ENCODE data around the gene ANXA9.

The ANXA9 gene

DNA sequence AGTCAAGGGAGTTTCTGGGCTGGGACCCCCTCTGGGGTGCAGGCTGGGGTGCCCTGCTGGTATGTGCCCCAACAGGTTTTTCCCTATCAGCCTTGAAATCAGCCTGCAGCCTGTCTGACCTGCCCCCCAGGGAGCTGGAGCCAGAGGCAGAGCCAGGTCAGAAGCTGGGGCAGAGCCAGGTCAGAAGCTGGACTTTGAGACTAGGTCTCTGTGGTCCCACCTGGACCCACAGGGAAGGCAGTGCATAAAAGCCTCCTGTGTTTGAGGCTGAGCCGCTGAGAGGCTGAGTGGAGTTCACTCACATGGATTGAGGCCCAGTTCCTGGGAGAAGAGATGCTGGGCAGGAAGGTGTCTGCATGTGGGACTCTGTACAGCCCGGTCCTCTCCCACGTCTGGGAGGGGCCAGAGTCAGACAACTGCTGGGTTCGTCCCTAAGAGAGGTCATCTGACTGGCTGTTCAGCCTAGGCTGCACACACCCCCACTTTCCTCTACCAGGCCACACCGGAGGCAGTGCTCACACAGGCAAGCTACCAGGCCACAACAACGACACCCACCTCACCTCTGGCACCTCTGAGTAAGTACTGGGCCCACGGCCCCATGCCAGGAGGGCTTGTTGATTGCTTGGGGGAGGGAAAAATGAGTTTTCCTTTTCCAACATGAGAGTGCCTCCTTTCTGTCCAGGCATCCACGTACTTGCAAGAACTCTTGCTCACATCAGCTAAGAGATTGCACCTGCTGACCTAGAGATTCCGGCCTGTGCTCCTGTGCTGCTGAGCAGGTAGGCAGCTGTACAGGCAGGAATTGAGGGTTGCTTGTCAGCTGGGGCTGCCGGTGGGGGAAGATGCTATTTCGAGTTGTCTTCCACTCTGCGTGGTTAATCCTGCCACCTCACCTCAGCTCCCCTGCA, at the start of gene ANXA9:
Gene ANXA9 (plus strand): TSS at position 488 of the 908 bp plus-strand sequence. CDS start 814 bp downstream, outside the sequence.
- no peak for FAIRE-seq

DNA sequence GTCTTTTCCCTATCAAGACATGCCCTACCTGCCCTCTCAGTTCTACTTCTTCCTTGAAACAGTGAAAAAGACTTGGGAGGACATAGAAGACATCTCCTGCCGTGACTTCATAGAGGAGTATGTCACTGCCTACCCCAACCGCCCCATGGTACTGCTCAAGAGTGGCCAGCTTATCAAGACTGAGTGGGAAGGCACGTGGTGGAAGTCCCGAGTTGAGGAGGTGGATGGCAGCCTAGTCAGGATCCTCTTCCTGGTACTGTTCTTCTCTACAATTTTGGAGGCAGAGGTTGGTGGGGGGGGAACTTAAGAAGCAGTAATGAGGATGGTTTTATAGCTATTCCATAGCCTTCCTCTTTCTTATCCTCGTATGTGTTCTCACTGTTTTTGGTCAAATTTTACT, 37.2 kb upstream of the ANXA9 start:
- FAIRE-seq = no peak

DNA sequence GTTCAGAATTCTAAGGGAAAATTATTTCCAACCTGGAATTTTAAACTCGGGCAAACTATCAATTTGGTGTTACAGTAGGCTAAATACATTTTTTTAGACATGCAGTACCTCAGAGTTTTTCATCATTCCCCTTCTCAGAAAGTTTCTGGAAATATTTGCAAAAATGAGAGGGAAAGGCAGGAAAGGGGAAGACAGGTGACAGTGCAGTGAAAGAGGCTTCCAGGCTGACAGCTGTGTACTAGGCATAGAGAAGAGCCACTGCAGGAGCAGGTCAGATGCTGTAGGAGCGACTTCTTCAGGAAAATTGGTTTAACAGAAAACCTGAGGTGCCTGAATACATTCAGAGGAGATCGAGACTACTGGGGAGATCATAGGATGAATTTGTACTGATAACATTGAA, 27.4 kb upstream of the ANXA9 start:
- FAIRE-seq = no peak

DNA sequence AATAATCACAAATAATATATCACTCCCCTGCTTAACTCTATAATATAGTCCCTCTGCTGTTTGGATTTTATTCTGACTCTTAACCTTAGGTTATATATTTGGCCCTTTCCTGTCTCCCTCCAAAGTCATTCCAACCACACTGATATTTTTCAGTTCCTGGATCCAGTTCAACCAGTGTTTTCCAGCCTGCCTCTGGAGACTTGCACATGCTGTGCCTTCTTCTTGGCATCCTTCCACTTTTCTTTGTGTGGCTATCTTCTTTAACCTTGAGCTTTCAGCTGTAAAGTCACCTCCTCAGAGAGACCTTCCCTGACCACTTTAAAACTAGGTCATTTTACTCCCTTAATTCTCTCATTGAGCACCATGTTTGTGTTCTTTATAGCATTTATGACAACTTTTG, 26.8 kb upstream of the ANXA9 start:
- no peak for FAIRE-seq

DNA sequence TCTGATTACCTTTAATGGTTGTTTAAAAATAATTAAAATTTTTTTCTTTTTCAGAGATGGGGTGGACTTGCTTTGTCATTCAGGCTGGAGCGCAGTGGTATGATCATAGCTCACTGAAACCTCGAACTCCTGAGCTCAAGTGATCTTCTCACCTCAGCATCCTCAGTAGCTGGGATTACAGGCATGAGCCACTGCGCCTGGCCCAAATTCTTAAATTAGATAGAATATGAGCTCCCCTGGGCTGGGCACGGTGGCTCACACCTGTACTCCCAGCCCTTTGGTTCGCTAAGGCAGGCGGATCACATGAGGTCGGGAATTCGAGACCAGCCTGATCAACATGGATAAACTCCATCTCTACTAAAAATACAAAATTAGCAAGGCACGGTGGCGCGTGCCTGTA, 24.4 kb upstream of the ANXA9 start:
- FAIRE-seq = no peak

DNA sequence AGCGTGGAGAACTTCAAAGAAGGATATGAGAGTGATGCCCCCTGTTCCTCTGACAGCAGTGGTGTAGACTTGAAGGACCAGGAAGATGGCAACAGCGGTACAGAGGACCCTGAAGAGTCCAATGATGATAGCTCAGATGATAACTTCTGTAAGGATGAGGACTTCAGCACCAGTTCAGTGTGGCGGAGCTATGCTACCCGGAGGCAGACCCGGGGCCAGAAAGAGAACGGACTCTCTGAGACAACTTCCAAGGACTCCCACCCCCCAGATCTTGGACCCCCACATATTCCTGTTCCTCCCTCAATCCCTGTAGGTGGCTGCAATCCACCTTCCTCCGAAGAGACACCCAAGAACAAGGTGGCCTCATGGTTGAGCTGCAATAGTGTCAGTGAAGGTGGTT, 21.4 kb upstream of the ANXA9 start:
- FAIRE-seq = no peak

DNA sequence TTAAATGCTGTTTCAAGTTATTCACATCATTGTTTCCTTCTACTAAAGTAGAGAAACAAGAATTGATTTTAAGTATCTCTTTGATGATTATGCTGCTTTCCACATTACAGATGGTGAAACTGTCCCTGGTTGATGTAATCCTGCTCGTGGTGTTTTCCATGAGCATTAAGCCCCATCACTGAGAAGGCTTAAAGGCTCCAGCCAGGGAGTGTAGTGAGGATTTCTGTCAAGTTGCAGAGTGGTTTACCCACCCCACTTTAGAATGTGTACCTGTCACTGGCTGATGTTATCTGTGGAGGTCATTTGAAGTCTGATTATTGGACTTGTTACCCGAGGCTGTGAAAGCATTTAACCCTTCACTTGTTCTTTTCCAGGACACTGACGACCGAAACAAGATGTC, 20.3 kb upstream of the ANXA9 start:
- FAIRE-seq = no peak

GRCh38 chr1:150963321-150964163, 18.6 kb upstream of the ANXA9 start:
- FAIRE-seq = no peak

GRCh38 chr1:150964164-150964489, 18.0 kb upstream of the ANXA9 start:
- no peak for FAIRE-seq

- FAIRE-seq = no peak
Measured at GRCh38 chr1:150965605-150966004, 16.5 kb upstream of the ANXA9 start.

- no peak for FAIRE-seq
Measured at GRCh38 chr1:150966011-150966410, 16.1 kb upstream of the ANXA9 start.

- no peak for FAIRE-seq
Measured at GRCh38 chr1:150967936-150968335, 14.2 kb upstream of the ANXA9 start.

DNA sequence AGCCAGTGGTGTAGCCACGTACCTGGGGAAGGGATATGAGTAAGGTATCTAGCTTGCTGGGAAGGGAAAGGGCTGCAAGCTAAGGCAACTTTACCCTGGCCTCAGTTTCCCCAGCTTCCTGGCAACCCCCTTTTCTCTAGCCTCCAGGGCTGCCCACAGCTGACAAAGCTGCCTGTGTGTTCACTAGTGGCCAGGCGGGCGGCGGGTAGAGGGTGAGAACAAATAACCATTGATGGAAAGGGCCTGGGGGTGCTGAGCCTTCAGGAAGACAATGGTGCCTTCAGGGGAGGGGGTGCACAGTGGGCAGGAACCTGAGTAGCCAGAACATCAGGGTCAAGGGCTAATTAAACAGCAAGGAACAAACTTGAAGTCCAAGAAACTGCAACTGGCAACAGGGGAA, 13.6 kb upstream of the ANXA9 start:
- FAIRE-seq = no peak

- no peak for FAIRE-seq
Measured at GRCh38 chr1:150969626-150970025, 12.5 kb upstream of the ANXA9 start.

GRCh38 chr1:150970808-150971582, 11.1 kb upstream of the ANXA9 start:
- FAIRE-seq = no peak

DNA sequence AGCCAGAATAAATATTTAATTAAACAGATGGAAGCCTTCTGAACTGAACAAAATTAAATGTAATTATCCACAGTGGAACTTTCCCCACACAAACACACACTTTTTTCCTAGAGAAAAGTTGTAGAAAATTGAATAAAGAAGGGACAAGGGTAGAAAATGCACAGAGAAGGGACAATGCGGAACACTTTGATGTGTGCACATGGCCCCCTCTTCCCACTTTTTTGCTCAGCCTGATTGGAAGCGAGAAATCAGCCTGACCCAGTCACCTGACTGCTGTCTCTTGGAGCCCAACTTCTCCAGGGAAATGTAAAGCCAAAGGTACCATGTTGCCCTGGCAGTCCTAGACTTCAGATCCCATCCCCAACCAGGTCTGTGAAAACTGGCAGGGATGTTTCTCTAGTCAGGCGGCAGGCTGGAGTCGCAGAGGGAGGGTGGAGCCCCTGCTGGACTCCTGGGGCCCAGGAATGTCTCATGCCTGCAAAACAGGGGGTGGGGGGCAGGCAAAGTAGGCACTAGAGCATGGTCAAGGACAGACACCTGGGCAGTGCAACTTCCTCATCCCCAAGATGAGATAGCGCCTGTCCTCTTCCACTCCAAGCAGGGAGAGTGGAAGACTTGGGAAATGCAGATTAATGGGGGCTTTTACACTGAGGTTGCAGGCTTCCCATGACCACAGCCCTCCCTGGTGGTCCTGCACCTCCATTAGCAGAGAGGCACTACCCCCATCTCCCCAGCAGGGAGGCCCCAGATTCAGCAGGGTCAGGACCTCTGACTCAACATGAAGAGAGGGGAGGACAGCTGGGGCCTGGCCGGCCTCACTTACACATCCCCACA, 10.3 kb upstream of the ANXA9 start:
- no peak for FAIRE-seq

DNA sequence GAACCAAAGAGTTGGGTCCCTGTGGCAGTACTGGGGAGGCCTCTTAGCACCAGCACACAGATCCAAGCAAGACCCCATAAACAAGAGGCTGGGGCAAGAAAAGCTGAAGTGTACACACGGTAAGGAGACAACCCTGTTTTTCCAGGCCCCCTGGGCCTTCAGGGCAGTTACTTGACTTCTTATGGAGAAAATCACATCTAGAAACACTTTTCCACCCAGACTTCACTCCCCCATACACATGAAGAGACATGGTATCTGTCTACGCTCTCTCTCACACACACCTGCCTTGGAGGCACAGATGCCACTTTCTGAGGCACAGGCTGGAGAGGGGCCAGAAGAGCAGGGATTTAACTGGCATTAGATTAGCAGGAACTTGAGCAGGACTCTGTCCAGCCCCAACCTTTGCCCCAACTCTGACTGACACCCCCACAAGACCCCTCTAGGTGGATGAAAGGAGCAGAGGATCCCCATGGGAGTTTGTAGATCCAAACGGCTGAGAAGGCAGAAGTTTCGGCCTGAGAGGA, 9.6 kb upstream of the ANXA9 start:
- FAIRE-seq = no peak

- FAIRE-seq = no peak
Measured at GRCh38 chr1:150973258-150973835, 8.7 kb upstream of the ANXA9 start.

GRCh38 chr1:150973836-150974579, 8.1 kb upstream of the ANXA9 start:
- no peak for FAIRE-seq

DNA sequence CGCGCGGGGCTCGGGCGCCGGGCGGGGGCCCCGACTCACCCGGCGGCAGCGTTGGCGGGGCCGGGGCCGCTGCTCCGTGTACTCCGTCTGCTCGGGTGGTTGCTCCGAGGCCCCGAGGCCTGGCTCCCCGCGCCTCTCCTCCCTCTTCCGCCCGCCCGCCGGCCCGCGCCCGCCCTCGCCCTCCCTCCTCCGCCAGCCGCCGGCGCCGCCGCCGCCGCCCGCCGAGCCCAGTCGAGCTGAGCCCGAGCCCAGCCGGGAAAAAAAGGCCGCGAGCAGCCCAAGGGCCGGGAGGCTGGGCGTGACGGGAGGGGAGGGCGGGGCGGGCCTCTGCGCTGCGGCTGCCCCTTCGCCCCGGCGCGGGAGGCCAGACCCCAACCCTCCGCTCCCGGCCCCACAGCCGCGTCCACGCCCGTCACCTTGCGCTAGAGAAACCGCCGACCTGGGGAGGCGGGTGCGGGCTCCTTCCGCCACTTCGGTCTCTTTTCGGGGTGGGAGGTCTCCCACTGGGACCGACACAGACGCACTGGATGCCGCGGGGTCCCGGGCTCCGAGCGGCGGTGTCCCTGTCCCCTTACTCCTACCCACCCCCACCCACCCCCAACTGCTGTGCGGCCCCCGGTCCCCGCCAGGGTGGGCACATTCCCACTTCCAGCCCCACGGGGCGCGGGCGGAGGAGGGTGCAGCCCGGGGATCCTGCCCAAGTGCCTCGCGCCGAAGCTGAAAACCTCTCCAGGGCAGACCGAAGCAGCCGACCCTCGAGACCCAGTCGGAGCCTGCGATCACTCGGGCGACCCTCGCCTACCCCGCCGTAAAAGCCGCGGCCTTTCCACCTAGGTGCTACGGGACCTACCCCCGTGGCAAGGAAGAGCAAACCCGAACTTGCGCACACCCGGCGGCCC, 7.3 kb upstream of the ANXA9 start, which contains the start of gene CERS2:
Gene CERS2 (minus strand): TSS at position 256 of the 899 bp plus-strand sequence. CDS start 5,745 bp downstream, outside the sequence.
- no peak for FAIRE-seq

Measured in islet of Langerhans (tissue), 1 donor.